Measurements from ENCODE around the gene TUBA3D. TPM values are rescaled to one million over a fixed set of nuclear protein-coding genes. Genes with fewer than 3 reads are reported as not detected.
"Not testable (repeated sequence)": the region's sequence is repeated elsewhere in the genome, so short reads cannot be mapped to it uniquely, and the experiment has no call there.

TUBA3D gene
- total RNA-seq, 2 experiments from 2014 or later = not detected

GRCh38 chr2:131471624-131472023, 4.3 kb upstream of the TUBA3D start:
- CTCF ChIA-PET; H3K9me3 ChIP-seq (ENCODE audit: control insufficient read depth in 1 of 2, insufficient read depth in 1 of 2, low read length in 2 of 2); H3K4me3 Mint-ChIP-seq; DNase-seq; H3K4me1 ChIP-seq (ENCODE audit: insufficient read depth, low read length); H3K36me3 ChIP-seq (ENCODE audit: insufficient read depth, low read length); H3K4me3 ChIP-seq (ENCODE audit: low read length); intact Hi-C loops (cut with DNase I, micrococcal nuclease); H3K4me1 Mint-ChIP-seq (ENCODE audit: low read depth); H3K27ac ChIP-seq (ENCODE audit: low read depth in 1 of 2, low read length in 2 of 2); H3K27me3 Mint-ChIP-seq; H3K27me3 ChIP-seq (ENCODE audit: control insufficient read depth in 1 of 2, insufficient read depth in 2 of 2, low read length in 2 of 2); H3K9me3 Mint-ChIP-seq; H3K27ac Mint-ChIP-seq; ATAC-seq (ENCODE audit: poor library complexity); H3K36me3 Mint-ChIP-seq (ENCODE audit: low read depth); POLR2A ChIA-PET: not testable (repeated sequence)

- H3K27me3 ChIP-seq (ENCODE audit: control insufficient read depth in 1 of 2, insufficient read depth in 2 of 2, low read length in 2 of 2); H3K4me3 Mint-ChIP-seq; H3K4me1 ChIP-seq (ENCODE audit: insufficient read depth, low read length); H3K27me3 Mint-ChIP-seq; H3K4me3 ChIP-seq (ENCODE audit: low read length); H3K36me3 Mint-ChIP-seq (ENCODE audit: low read depth); H3K9me3 ChIP-seq (ENCODE audit: control insufficient read depth in 1 of 2, insufficient read depth in 1 of 2, low read length in 2 of 2); H3K9me3 Mint-ChIP-seq; intact Hi-C loops (cut with DNase I, micrococcal nuclease); CTCF ChIA-PET; H3K36me3 ChIP-seq (ENCODE audit: insufficient read depth, low read length); H3K27ac ChIP-seq (ENCODE audit: low read depth in 1 of 2, low read length in 2 of 2); DNase-seq; H3K27ac Mint-ChIP-seq; ATAC-seq (ENCODE audit: poor library complexity); POLR2A ChIA-PET; H3K4me1 Mint-ChIP-seq (ENCODE audit: low read depth): not testable (repeated sequence)
These were observed 2.7 kb upstream of the TUBA3D start for GRCh38 chr2:131473266-131473665.

- H3K27ac Mint-ChIP-seq; H3K9me3 ChIP-seq (ENCODE audit: control insufficient read depth in 1 of 2, insufficient read depth in 1 of 2, low read length in 2 of 2); H3K4me3 Mint-ChIP-seq; H3K27me3 ChIP-seq (ENCODE audit: control insufficient read depth in 1 of 2, insufficient read depth in 2 of 2, low read length in 2 of 2); H3K4me3 ChIP-seq (ENCODE audit: low read length); ATAC-seq (ENCODE audit: poor library complexity); H3K4me1 ChIP-seq (ENCODE audit: insufficient read depth, low read length); DNase-seq; H3K9me3 Mint-ChIP-seq; H3K36me3 ChIP-seq (ENCODE audit: insufficient read depth, low read length); CTCF ChIA-PET; H3K36me3 Mint-ChIP-seq (ENCODE audit: low read depth); H3K4me1 Mint-ChIP-seq (ENCODE audit: low read depth); H3K27me3 Mint-ChIP-seq; intact Hi-C loops (cut with DNase I, micrococcal nuclease); H3K27ac ChIP-seq (ENCODE audit: low read depth in 1 of 2, low read length in 2 of 2): not testable (repeated sequence)
- POLR2A ChIA-PET = interaction anchor here (0.7 kb wide), 1 partner anchor 27 kb away, joined by 3 read pairs; no protein-coding TSS in a partner anchor
These were observed 444 bp downstream of the TUBA3D start for GRCh38 chr2:131476363-131476762.

GRCh38 chr2:131477227-131477626, 1.3 kb downstream of the TUBA3D start:
- H3K4me3 ChIP-seq (ENCODE audit: low read length); H3K36me3 ChIP-seq (ENCODE audit: insufficient read depth, low read length); H3K4me1 Mint-ChIP-seq (ENCODE audit: low read depth); H3K4me1 ChIP-seq (ENCODE audit: insufficient read depth, low read length); H3K9me3 ChIP-seq (ENCODE audit: control insufficient read depth in 1 of 2, insufficient read depth in 1 of 2, low read length in 2 of 2); H3K4me3 Mint-ChIP-seq; H3K27me3 ChIP-seq (ENCODE audit: control insufficient read depth in 1 of 2, insufficient read depth in 2 of 2, low read length in 2 of 2); intact Hi-C loops (cut with DNase I, micrococcal nuclease); CTCF ChIA-PET; H3K27ac Mint-ChIP-seq; ATAC-seq (ENCODE audit: poor library complexity); H3K27me3 Mint-ChIP-seq; H3K27ac ChIP-seq (ENCODE audit: low read depth in 1 of 2, low read length in 2 of 2); H3K36me3 Mint-ChIP-seq (ENCODE audit: low read depth); H3K9me3 Mint-ChIP-seq; DNase-seq: not testable (repeated sequence)
- POLR2A ChIA-PET = interaction anchor here (0.7 kb wide), 1 partner anchor 26 kb away, joined by 3 read pairs; no protein-coding TSS in a partner anchor

- H3K9me3 ChIP-seq (ENCODE audit: control insufficient read depth in 1 of 2, insufficient read depth in 1 of 2, low read length in 2 of 2); POLR2A ChIA-PET; H3K27me3 ChIP-seq (ENCODE audit: control insufficient read depth in 1 of 2, insufficient read depth in 2 of 2, low read length in 2 of 2); H3K4me1 ChIP-seq (ENCODE audit: insufficient read depth, low read length); CTCF ChIA-PET; H3K4me3 ChIP-seq (ENCODE audit: low read length); H3K4me1 Mint-ChIP-seq (ENCODE audit: low read depth); ATAC-seq (ENCODE audit: poor library complexity); H3K27me3 Mint-ChIP-seq; H3K27ac ChIP-seq (ENCODE audit: low read depth in 1 of 2, low read length in 2 of 2); DNase-seq; H3K4me3 Mint-ChIP-seq; H3K36me3 ChIP-seq (ENCODE audit: insufficient read depth, low read length); H3K9me3 Mint-ChIP-seq; intact Hi-C loops (cut with DNase I, micrococcal nuclease); H3K27ac Mint-ChIP-seq: not testable (repeated sequence)
- peaks cover 10% of the 10 kb centered on the region for H3K36me3 Mint-ChIP-seq (ENCODE audit: low read depth)
These were observed 2.3 kb downstream of the TUBA3D start for GRCh38 chr2:131478074-131478849.

GRCh38 chr2:131478850-131479461, 3.0 kb downstream of the TUBA3D start:
- H3K4me3 Mint-ChIP-seq = not testable (repeated sequence)

GRCh38 chr2:131480351-131480750, 4.4 kb downstream of the TUBA3D start:
- H3K9me3 Mint-ChIP-seq; H3K27me3 ChIP-seq (ENCODE audit: control insufficient read depth in 1 of 2, insufficient read depth in 2 of 2, low read length in 2 of 2); H3K4me3 Mint-ChIP-seq; H3K36me3 ChIP-seq (ENCODE audit: insufficient read depth, low read length); POLR2A ChIA-PET; intact Hi-C loops (cut with DNase I, micrococcal nuclease); H3K27me3 Mint-ChIP-seq; H3K4me1 ChIP-seq (ENCODE audit: insufficient read depth, low read length); H3K27ac ChIP-seq (ENCODE audit: low read depth in 1 of 2, low read length in 2 of 2); H3K27ac Mint-ChIP-seq; DNase-seq; ATAC-seq (ENCODE audit: poor library complexity); CTCF ChIA-PET; H3K9me3 ChIP-seq (ENCODE audit: control insufficient read depth in 1 of 2, insufficient read depth in 1 of 2, low read length in 2 of 2); H3K4me3 ChIP-seq (ENCODE audit: low read length); H3K4me1 Mint-ChIP-seq (ENCODE audit: low read depth): not testable (repeated sequence)
- peaks cover 10% of the 10 kb centered on the region for H3K36me3 Mint-ChIP-seq (ENCODE audit: low read depth)

More at GRCh38 chr2:131478850-131479461, 3.0 kb downstream of the TUBA3D start:
- peaks cover 10% of the 10 kb centered on the region for H3K36me3 Mint-ChIP-seq (ENCODE audit: low read depth)
- H3K36me3 ChIP-seq (ENCODE audit: insufficient read depth, low read length); ATAC-seq (ENCODE audit: poor library complexity); H3K9me3 ChIP-seq (ENCODE audit: control insufficient read depth in 1 of 2, insufficient read depth in 1 of 2, low read length in 2 of 2); H3K4me3 ChIP-seq (ENCODE audit: low read length); intact Hi-C loops (cut with DNase I, micrococcal nuclease); H3K9me3 Mint-ChIP-seq; H3K4me1 Mint-ChIP-seq (ENCODE audit: low read depth); POLR2A ChIA-PET; H3K27ac Mint-ChIP-seq; H3K27me3 ChIP-seq (ENCODE audit: control insufficient read depth in 1 of 2, insufficient read depth in 2 of 2, low read length in 2 of 2); H3K27me3 Mint-ChIP-seq; DNase-seq; H3K4me1 ChIP-seq (ENCODE audit: insufficient read depth, low read length); H3K27ac ChIP-seq (ENCODE audit: low read depth in 1 of 2, low read length in 2 of 2): not testable (repeated sequence)
- CTCF ChIA-PET = interaction anchor here (0.7 kb wide), 1 partner anchor 14 kb away, joined by 4 read pairs; the partner anchor contains the start of gene MZT2A
